Measurements from ENCODE around the gene TIMP4.
A peak's percentile ranks its signal among the peaks of the same experiment; 100 is the strongest.

Gene TIMP4

GRCh38 chr3:12192655-12193484 is 34.2 kb upstream of the TIMP4 start:
- Histone ChIP-seq H3K27ac (ENCODE audit: low read depth in 2 of 2, low read length in 2 of 2) (peak overlapping the region; percentile 41 to 61), H3K27me3 (ENCODE audit: control insufficient read depth in 2 of 2, insufficient read depth in 2 of 2, low read length in 2 of 2) (no peaks in the 10 kb centered on the region), H3K36me3 (ENCODE audit: control insufficient read depth in 2 of 2, insufficient read depth in 2 of 2, low read length in 2 of 2) (no peaks in the 10 kb centered on the region), H3K4me3 (ENCODE audit: low read length in 2 of 2) (no peak overlapping the region), H3K4me1 (ENCODE audit: control insufficient read depth in 2 of 2, insufficient read depth in 2 of 2, low read length in 2 of 2) (peaks cover 25 to 32% of the 10 kb centered on the region in 2 donors), H3K9ac (ENCODE audit: low read depth in 1 of 2, low read length in 2 of 2) (no peak overlapping the region), H3K9me3 (ENCODE audit: control insufficient read depth in 2 of 2, low read length in 2 of 2) (no peaks in the 10 kb centered on the region)

- Histone ChIP-seq H3K27me3 (ENCODE audit: control insufficient read depth in 2 of 2, insufficient read depth in 2 of 2, low read length in 2 of 2) (no peaks in the 10 kb centered on the region), H3K9me3 (ENCODE audit: control insufficient read depth in 2 of 2, low read length in 2 of 2) (no peaks in the 10 kb centered on the region), H3K36me3 (ENCODE audit: control insufficient read depth in 2 of 2, insufficient read depth in 2 of 2, low read length in 2 of 2) (no peaks in the 10 kb centered on the region), H3K9ac (ENCODE audit: low read depth in 1 of 2, low read length in 2 of 2) (no peak overlapping the region), H3K4me3 (ENCODE audit: low read length in 2 of 2) (no peak overlapping the region), H3K4me1 (ENCODE audit: control insufficient read depth in 2 of 2, insufficient read depth in 2 of 2, low read length in 2 of 2) (peaks cover 28 to 30% of the 10 kb centered on the region in 2 donors), H3K27ac (ENCODE audit: low read depth in 2 of 2, low read length in 2 of 2) (no peak overlapping the region)
Measured at GRCh38 chr3:12192173-12192572, 33.5 kb upstream of the TIMP4 start.

- Histone ChIP-seq H3K27me3 (ENCODE audit: control insufficient read depth in 2 of 2, insufficient read depth in 2 of 2, low read length in 2 of 2) (no peaks in the 10 kb centered on the region), H3K27ac (ENCODE audit: low read depth in 2 of 2, low read length in 2 of 2) (no peak overlapping the region), H3K4me3 (ENCODE audit: low read length in 2 of 2) (no peak overlapping the region), H3K4me1 (ENCODE audit: control insufficient read depth in 2 of 2, insufficient read depth in 2 of 2, low read length in 2 of 2) (peaks cover 29% of the 10 kb centered on the region in 2 donors), H3K9me3 (ENCODE audit: control insufficient read depth in 2 of 2, low read length in 2 of 2) (no peaks in the 10 kb centered on the region), H3K36me3 (ENCODE audit: control insufficient read depth in 2 of 2, insufficient read depth in 2 of 2, low read length in 2 of 2) (no peaks in the 10 kb centered on the region), H3K9ac (ENCODE audit: low read depth in 1 of 2, low read length in 2 of 2) (no peak overlapping the region)
Measured at GRCh38 chr3:12191559-12191958, 32.8 kb upstream of the TIMP4 start.

- Histone ChIP-seq H3K4me1 (ENCODE audit: control insufficient read depth in 2 of 2, insufficient read depth in 2 of 2, low read length in 2 of 2) (peaks cover 26 to 29% of the 10 kb centered on the region in 2 donors), H3K9ac (ENCODE audit: low read depth in 1 of 2, low read length in 2 of 2) (no peak overlapping the region), H3K9me3 (ENCODE audit: control insufficient read depth in 2 of 2, low read length in 2 of 2) (no peaks in the 10 kb centered on the region), H3K27me3 (ENCODE audit: control insufficient read depth in 2 of 2, insufficient read depth in 2 of 2, low read length in 2 of 2) (no peaks in the 10 kb centered on the region), H3K27ac (ENCODE audit: low read depth in 2 of 2, low read length in 2 of 2) (no peak overlapping the region), H3K4me3 (ENCODE audit: low read length in 2 of 2) (no peak overlapping the region), H3K36me3 (ENCODE audit: control insufficient read depth in 2 of 2, insufficient read depth in 2 of 2, low read length in 2 of 2) (no peaks in the 10 kb centered on the region)
Measured at GRCh38 chr3:12190832-12191231, 32.1 kb upstream of the TIMP4 start.

DNA sequence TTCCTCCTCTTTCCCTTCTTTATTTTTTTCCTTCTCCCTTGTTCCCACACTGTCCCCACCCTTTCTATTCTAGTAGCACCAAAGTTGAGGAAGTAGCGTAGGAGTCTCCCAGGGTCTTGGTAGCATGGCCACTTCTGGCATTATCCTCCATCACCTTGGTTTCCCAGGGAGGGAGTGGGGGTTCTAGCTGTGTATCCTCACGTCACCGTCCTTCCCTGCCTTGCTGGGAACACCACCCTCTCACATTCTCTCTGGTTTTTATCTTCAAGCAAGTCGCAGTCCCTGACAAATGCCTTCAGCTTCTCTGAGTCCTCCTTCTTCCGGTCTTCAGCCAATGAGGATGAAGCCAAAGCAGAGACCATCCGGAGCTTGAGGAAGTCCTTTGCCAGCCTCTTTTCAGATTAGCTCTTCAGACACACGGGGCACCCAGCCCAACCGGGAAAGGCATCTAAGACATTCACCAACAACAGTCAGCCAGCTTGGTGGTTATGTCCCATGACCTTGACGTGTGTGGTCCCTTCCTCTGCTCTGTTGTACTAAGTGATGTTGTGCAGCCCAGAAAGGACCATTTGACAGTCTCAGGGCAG is 31.6 kb upstream of the TIMP4 start:
- Histone ChIP-seq H3K9me3 (ENCODE audit: control insufficient read depth in 2 of 2, low read length in 2 of 2) (no peaks in the 10 kb centered on the region), H3K4me3 (ENCODE audit: low read length in 2 of 2) (no peak overlapping the region), H3K4me1 (ENCODE audit: control insufficient read depth in 2 of 2, insufficient read depth in 2 of 2, low read length in 2 of 2) (peaks cover 26 to 29% of the 10 kb centered on the region in 2 donors), H3K27me3 (ENCODE audit: control insufficient read depth in 2 of 2, insufficient read depth in 2 of 2, low read length in 2 of 2) (no peaks in the 10 kb centered on the region), H3K36me3 (ENCODE audit: control insufficient read depth in 2 of 2, insufficient read depth in 2 of 2, low read length in 2 of 2) (no peaks in the 10 kb centered on the region), H3K9ac (ENCODE audit: low read depth in 1 of 2, low read length in 2 of 2) (no peak overlapping the region), H3K27ac (ENCODE audit: low read depth in 2 of 2, low read length in 2 of 2) (no peak overlapping the region)

GRCh38 chr3:12188681-12189287 is 30.1 kb upstream of the TIMP4 start:
- H3K27ac ChIP-seq (ENCODE audit: low read depth in 2 of 2, low read length in 2 of 2): no peak overlapping the region

GRCh38 chr3:12188328-12188648 is 29.6 kb upstream of the TIMP4 start:
- Histone ChIP-seq H3K27me3 (ENCODE audit: control insufficient read depth in 2 of 2, insufficient read depth in 2 of 2, low read length in 2 of 2) (no peaks in the 10 kb centered on the region), H3K4me3 (ENCODE audit: low read length in 2 of 2) (no peak overlapping the region), H3K9me3 (ENCODE audit: control insufficient read depth in 2 of 2, low read length in 2 of 2) (no peaks in the 10 kb centered on the region), H3K27ac (ENCODE audit: low read depth in 2 of 2, low read length in 2 of 2) (peak overlapping the region; percentile 2 to 5), H3K4me1 (ENCODE audit: control insufficient read depth in 2 of 2, insufficient read depth in 2 of 2, low read length in 2 of 2) (peaks cover 15 to 16% of the 10 kb centered on the region in 2 donors), H3K9ac (ENCODE audit: low read depth in 1 of 2, low read length in 2 of 2) (peak overlapping the region in 1 of 2 donors; percentile 14), H3K36me3 (ENCODE audit: control insufficient read depth in 2 of 2, insufficient read depth in 2 of 2, low read length in 2 of 2) (no peaks in the 10 kb centered on the region)

More at GRCh38 chr3:12188681-12189287, 30.1 kb upstream of the TIMP4 start:
- Histone ChIP-seq H3K4me1 (ENCODE audit: control insufficient read depth in 2 of 2, insufficient read depth in 2 of 2, low read length in 2 of 2) (peaks cover 18% of the 10 kb centered on the region in 2 donors), H3K9me3 (ENCODE audit: control insufficient read depth in 2 of 2, low read length in 2 of 2) (no peaks in the 10 kb centered on the region), H3K27me3 (ENCODE audit: control insufficient read depth in 2 of 2, insufficient read depth in 2 of 2, low read length in 2 of 2) (no peaks in the 10 kb centered on the region), H3K4me3 (ENCODE audit: low read length in 2 of 2) (no peak overlapping the region), H3K36me3 (ENCODE audit: control insufficient read depth in 2 of 2, insufficient read depth in 2 of 2, low read length in 2 of 2) (no peaks in the 10 kb centered on the region), H3K9ac (ENCODE audit: low read depth in 1 of 2, low read length in 2 of 2) (no peak overlapping the region)

DNA sequence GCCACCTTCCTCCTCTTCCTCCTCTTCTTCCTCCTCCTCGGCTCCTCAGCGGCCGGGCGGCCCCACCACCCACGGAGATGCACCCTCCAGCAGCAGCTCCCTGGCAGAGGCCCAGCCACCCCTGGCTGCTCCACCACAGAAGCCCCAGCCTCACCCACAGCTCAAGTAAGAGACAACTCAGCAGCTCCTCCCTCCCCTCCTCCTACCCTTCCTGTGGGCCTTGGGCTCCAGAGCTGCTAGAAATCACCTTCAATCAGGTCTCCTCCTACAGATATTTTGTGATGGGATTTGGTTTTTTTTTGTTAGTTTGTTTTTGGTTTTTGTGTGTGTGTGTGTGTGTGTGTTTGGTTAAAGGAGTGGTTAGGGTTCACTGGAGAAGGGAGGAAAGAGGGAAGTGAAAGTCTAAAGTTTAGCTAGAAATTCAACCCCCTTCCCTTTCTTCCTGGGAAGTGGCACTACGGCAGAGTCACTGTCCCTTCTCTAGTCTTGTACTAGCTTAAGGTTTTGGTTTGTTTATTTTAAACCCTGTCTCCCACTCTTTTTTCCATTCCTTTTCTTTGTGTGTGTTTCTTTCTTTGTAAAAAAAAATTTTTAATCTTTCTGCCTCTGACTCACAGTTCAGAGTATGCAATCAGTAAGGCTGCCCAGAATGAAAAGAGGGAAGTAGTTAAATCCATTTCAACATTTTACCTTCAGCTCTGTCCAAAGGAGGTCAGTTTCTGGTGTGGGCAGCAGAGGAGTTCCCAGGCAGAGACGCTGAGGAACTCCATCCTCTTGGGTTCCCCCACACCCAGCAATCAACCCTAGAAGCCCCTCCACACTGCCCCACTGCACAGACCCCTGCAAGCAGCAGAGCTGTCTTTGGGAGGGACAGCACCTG is 29.0 kb upstream of the TIMP4 start:
- Histone ChIP-seq H3K9me3 (ENCODE audit: control insufficient read depth in 2 of 2, low read length in 2 of 2) (no peaks in the 10 kb centered on the region), H3K27ac (ENCODE audit: low read depth in 2 of 2, low read length in 2 of 2) (peak overlapping the region; percentile 2 to 9), H3K27me3 (ENCODE audit: control insufficient read depth in 2 of 2, insufficient read depth in 2 of 2, low read length in 2 of 2) (no peaks in the 10 kb centered on the region), H3K4me3 (ENCODE audit: low read length in 2 of 2) (no peak overlapping the region), H3K9ac (ENCODE audit: low read depth in 1 of 2, low read length in 2 of 2) (peak overlapping the region in 1 of 2 donors; percentile 14), H3K4me1 (ENCODE audit: control insufficient read depth in 2 of 2, insufficient read depth in 2 of 2, low read length in 2 of 2) (peaks cover 10% of the 10 kb centered on the region in 2 donors), H3K36me3 (ENCODE audit: control insufficient read depth in 2 of 2, insufficient read depth in 2 of 2, low read length in 2 of 2) (no peaks in the 10 kb centered on the region)

DNA sequence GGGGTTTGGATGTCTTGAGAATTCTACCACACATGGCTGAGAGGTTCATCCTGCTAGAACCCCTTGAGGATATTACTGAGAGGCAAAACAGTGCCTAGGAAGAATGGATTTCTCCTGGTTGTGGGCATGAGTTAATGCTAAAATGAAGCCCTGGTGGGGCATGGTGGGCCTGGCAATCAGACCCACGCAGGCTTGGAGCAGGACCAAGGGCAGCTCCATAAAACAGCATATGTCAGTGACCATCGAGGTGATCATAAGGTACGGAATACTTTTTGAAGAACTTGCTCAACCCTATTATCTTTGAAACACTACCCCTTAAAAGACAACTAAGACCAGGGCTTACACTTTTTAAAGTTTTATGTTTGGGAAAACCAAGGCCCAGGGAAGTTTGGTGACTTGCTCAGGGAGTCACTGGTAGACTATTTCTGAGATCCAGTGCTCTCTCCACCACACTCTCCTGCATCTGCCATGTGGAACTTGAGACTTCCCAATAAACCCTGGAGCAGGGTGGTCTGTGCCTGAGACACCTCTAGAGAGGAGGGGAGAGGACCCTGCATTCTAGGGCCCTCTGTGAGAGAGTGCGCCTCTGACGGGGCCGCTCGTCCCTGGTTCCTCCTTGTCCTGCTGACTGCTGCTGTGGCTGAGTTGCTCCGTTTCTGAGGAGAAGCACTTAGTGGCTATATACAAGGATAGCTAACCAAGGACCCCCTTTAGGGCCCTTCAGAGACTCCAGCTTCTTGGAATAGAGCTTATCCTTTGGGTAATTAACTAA is 28.0 kb upstream of the TIMP4 start:
- Histone ChIP-seq H3K4me1 (ENCODE audit: control insufficient read depth in 2 of 2, insufficient read depth in 2 of 2, low read length in 2 of 2) (peaks cover 8 to 10% of the 10 kb centered on the region in 2 donors), H3K27me3 (ENCODE audit: control insufficient read depth in 2 of 2, insufficient read depth in 2 of 2, low read length in 2 of 2) (no peaks in the 10 kb centered on the region), H3K9ac (ENCODE audit: low read depth in 1 of 2, low read length in 2 of 2) (no peak overlapping the region), H3K9me3 (ENCODE audit: control insufficient read depth in 2 of 2, low read length in 2 of 2) (no peaks in the 10 kb centered on the region), H3K27ac (ENCODE audit: low read depth in 2 of 2, low read length in 2 of 2) (no peak overlapping the region), H3K4me3 (ENCODE audit: low read length in 2 of 2) (no peak overlapping the region), H3K36me3 (ENCODE audit: control insufficient read depth in 2 of 2, insufficient read depth in 2 of 2, low read length in 2 of 2) (no peaks in the 10 kb centered on the region)
